Measurements from ENCODE around the gene GHRH. TPM values are rescaled to one million over a fixed set of nuclear protein-coding genes. Genes with fewer than 3 reads are reported as not detected.

GHRH gene
- total RNA-seq, 2 experiments from 2014 or later, result not detected

GRCh38 chr20:37225146-37225545 lies 36.5 kb downstream of the GHRH start:
- Mint-ChIP-seq H3K4me1 (no peaks in the 10 kb centered on the region), H3K9me3 (no peaks in the 10 kb centered on the region), H3K36me3 (peaks cover 30% of the 10 kb centered on the region), H3K4me3 (no peak overlapping the region), H3K27ac (no peak overlapping the region), H3K27me3 (no peaks in the 10 kb centered on the region)
- no peak for DNase-seq

- Mint-ChIP-seq H3K27ac (no peak overlapping the region), H3K27me3 (no peaks in the 10 kb centered on the region), H3K4me3 (no peak overlapping the region), H3K4me1 (no peaks in the 10 kb centered on the region), H3K36me3 (peaks cover 20% of the 10 kb centered on the region), H3K9me3 (no peaks in the 10 kb centered on the region)
- DNase-seq, result no peak
Measured at GRCh38 chr20:37223053-37223452, 38.6 kb downstream of the GHRH start.

- H3K4me3 Mint-ChIP-seq, result no peak overlapping the region
- no peak for DNase-seq
- no peaks in the 10 kb centered on the region for H3K4me1 Mint-ChIP-seq
- H3K27ac Mint-ChIP-seq, result no peak overlapping the region
- no peaks in the 10 kb centered on the region for H3K9me3 Mint-ChIP-seq
- H3K36me3 Mint-ChIP-seq, result peaks cover 16% of the 10 kb centered on the region
- H3K27me3 Mint-ChIP-seq, result no peaks in the 10 kb centered on the region
Measured at GRCh38 chr20:37222086-37222485, 39.5 kb downstream of the GHRH start.

- Mint-ChIP-seq H3K27me3 (no peaks in the 10 kb centered on the region), H3K27ac (no peak overlapping the region), H3K4me1 (no peaks in the 10 kb centered on the region), H3K36me3 (peaks cover 20% of the 10 kb centered on the region), H3K9me3 (no peaks in the 10 kb centered on the region), H3K4me3 (no peak overlapping the region)
- no peak for DNase-seq
Measured at GRCh38 chr20:37220731-37221130, 40.9 kb downstream of the GHRH start.

GRCh38 chr20:37219751-37220668 lies 41.6 kb downstream of the GHRH start:
- H3K4me1 Mint-ChIP-seq, result peaks cover 1% of the 10 kb centered on the region
- H3K27me3 Mint-ChIP-seq, result no peaks in the 10 kb centered on the region
- peak overlapping the region; percentile 46 for H3K27ac Mint-ChIP-seq
- peaks cover 22% of the 10 kb centered on the region for H3K36me3 Mint-ChIP-seq
- no peak overlapping the region for H3K4me3 Mint-ChIP-seq
- no peaks in the 10 kb centered on the region for H3K9me3 Mint-ChIP-seq
- DNase-seq, result no peak

GRCh38 chr20:37218976-37219375 lies 42.6 kb downstream of the GHRH start:
- H3K27me3 Mint-ChIP-seq, result no peaks in the 10 kb centered on the region
- DNase-seq, result no peak
- peaks cover 6% of the 10 kb centered on the region for H3K4me1 Mint-ChIP-seq
- H3K9me3 Mint-ChIP-seq, result no peaks in the 10 kb centered on the region
- peaks cover 19% of the 10 kb centered on the region for H3K36me3 Mint-ChIP-seq
- H3K27ac Mint-ChIP-seq, result no peak overlapping the region
- no peak overlapping the region for H3K4me3 Mint-ChIP-seq

- Mint-ChIP-seq H3K4me3 (no peak overlapping the region), H3K9me3 (no peaks in the 10 kb centered on the region), H3K27ac (no peak overlapping the region), H3K4me1 (peaks cover 6% of the 10 kb centered on the region), H3K36me3 (peaks cover 14% of the 10 kb centered on the region), H3K27me3 (no peaks in the 10 kb centered on the region)
- DNase-seq, result no peak
Measured at GRCh38 chr20:37218441-37218840, 43.2 kb downstream of the GHRH start.

GRCh38 chr20:37209661-37210314 lies 51.8 kb downstream of the GHRH start:
- no peak for DNase-seq
- Mint-ChIP-seq H3K27ac (no peak overlapping the region), H3K4me1 (peaks cover 8% of the 10 kb centered on the region), H3K27me3 (no peaks in the 10 kb centered on the region), H3K4me3 (no peak overlapping the region), H3K36me3 (peaks cover 14% of the 10 kb centered on the region), H3K9me3 (no peaks in the 10 kb centered on the region)

- Mint-ChIP-seq H3K27ac (no peak overlapping the region), H3K27me3 (no peaks in the 10 kb centered on the region), H3K36me3 (peaks cover 17% of the 10 kb centered on the region), H3K4me3 (no peak overlapping the region), H3K9me3 (no peaks in the 10 kb centered on the region), H3K4me1 (peaks cover 5% of the 10 kb centered on the region)
- DNase-seq, result no peak
Measured at GRCh38 chr20:37209193-37209592, 52.4 kb downstream of the GHRH start.

GRCh38 chr20:37207171-37207570 lies 54.4 kb downstream of the GHRH start:
- Mint-ChIP-seq H3K4me1 (no peaks in the 10 kb centered on the region), H3K4me3 (no peak overlapping the region), H3K27ac (no peak overlapping the region), H3K9me3 (no peaks in the 10 kb centered on the region), H3K27me3 (no peaks in the 10 kb centered on the region), H3K36me3 (peaks cover 22% of the 10 kb centered on the region)
- DNase-seq, result no peak

GRCh38 chr20:37205794-37206193 lies 55.8 kb downstream of the GHRH start:
- Mint-ChIP-seq H3K27me3 (no peaks in the 10 kb centered on the region), H3K27ac (no peak overlapping the region), H3K36me3 (peaks cover 24% of the 10 kb centered on the region), H3K4me3 (no peak overlapping the region), H3K9me3 (no peaks in the 10 kb centered on the region), H3K4me1 (no peaks in the 10 kb centered on the region)
- DNase-seq, result no peak

GRCh38 chr20:37205130-37205529 lies 56.5 kb downstream of the GHRH start:
- Mint-ChIP-seq H3K4me3 (no peak overlapping the region), H3K4me1 (no peaks in the 10 kb centered on the region), H3K27ac (no peak overlapping the region), H3K36me3 (peaks cover 25% of the 10 kb centered on the region), H3K27me3 (no peaks in the 10 kb centered on the region), H3K9me3 (no peaks in the 10 kb centered on the region)
- no peak for DNase-seq

GRCh38 chr20:37204056-37204455 lies 57.6 kb downstream of the GHRH start:
- Mint-ChIP-seq H3K27me3 (no peaks in the 10 kb centered on the region), H3K4me3 (no peak overlapping the region), H3K9me3 (no peaks in the 10 kb centered on the region), H3K36me3 (peaks cover 25% of the 10 kb centered on the region), H3K4me1 (no peaks in the 10 kb centered on the region), H3K27ac (no peak overlapping the region)
- DNase-seq, result no peak

- H3K4me1 Mint-ChIP-seq, result no peaks in the 10 kb centered on the region
- no peaks in the 10 kb centered on the region for H3K27me3 Mint-ChIP-seq
- H3K9me3 Mint-ChIP-seq, result no peaks in the 10 kb centered on the region
- H3K4me3 Mint-ChIP-seq, result no peak overlapping the region
- H3K27ac Mint-ChIP-seq, result no peak overlapping the region
- no peak for DNase-seq
- H3K36me3 Mint-ChIP-seq, result peaks cover 23% of the 10 kb centered on the region
Measured at GRCh38 chr20:37202267-37202943, 59.2 kb downstream of the GHRH start.

- no peak overlapping the region for H3K4me3 Mint-ChIP-seq
- peaks cover 5% of the 10 kb centered on the region for H3K4me1 Mint-ChIP-seq
- no peaks in the 10 kb centered on the region for H3K9me3 Mint-ChIP-seq
- no peak for DNase-seq
- no peak overlapping the region for H3K27ac Mint-ChIP-seq
- no peaks in the 10 kb centered on the region for H3K27me3 Mint-ChIP-seq
- peaks cover 28% of the 10 kb centered on the region for H3K36me3 Mint-ChIP-seq
Measured at GRCh38 chr20:37201827-37202162, 59.8 kb downstream of the GHRH start.

Data from activated naive CD8-positive, alpha-beta T cell treated with anti-CD3 and anti-CD28 coated beads for 36 hours (primary cell).